Gastroesophageal sphincter (tissue), 4 donors: Measurements from ENCODE around the gene TNS1. TPM values are rescaled to one million over a fixed set of nuclear protein-coding genes. Genes with fewer than 3 reads are reported as not detected.

Experiments
- ATAC-seq: fragments of 150-250 bp; one replicate; pipeline ENCODE4 v1.9.1; 2016; ENCODE audit warnings: mild to moderate bottlenecking, moderate library complexity
- H3K27ac ChIP-seq, 4 donors: fragments of 200-600 bp; sonication (generic) in 3 of 4; 1 replicate in 3 of 4; 2 replicates in 1 of 4; pipeline ENCODE4 v1.5.1; 2016 to 2019
- H3K27me3 ChIP-seq: fragments of 200-600 bp; sonication (generic); one replicate; pipeline ENCODE4 v1.5.1; 2019
- H3K36me3 ChIP-seq, 2 donors: fragments of 200-600 bp; sonication (generic); one replicate each; pipeline ENCODE4 v1.5.1; 2019; ENCODE audit warnings: control low read depth in 1 of 2
- H3K4me1 ChIP-seq, 3 donors: fragments of 200-600 bp; sonication (generic); 1 replicate in 2 of 3; 2 replicates in 1 of 3; pipeline ENCODE4 v1.5.1; 2016 to 2019; ENCODE audit warnings: control low read depth in 2 of 3
- H3K4me3 ChIP-seq, 2 donors: fragments of 200-600 bp; sonication (generic); one replicate each; pipeline ENCODE4 v1.5.1; 2019; ENCODE audit warnings: mild to moderate bottlenecking in 1 of 2, moderate library complexity in 1 of 2
- H3K9me3 ChIP-seq, 3 donors: fragments of 200-600 bp; sonication (generic); one replicate each; pipeline ENCODE4 v1.5.1; 2017 to 2019; ENCODE audit warnings: control low read depth in 2 of 3
- EP300 ChIP-seq: sonication (generic); formaldehyde crosslinking; IDR thresholded peaks from one replicate; pipeline ENCODE4 v1.6.1; 2017; ENCODE audit warnings: antibody characterized with exemption, mild to moderate bottlenecking
- POLR2A ChIP-seq, 2 donors: fragments of 450-650 bp; IDR thresholded peaks; one replicate each; pipeline ENCODE4 v1.6.1; 2017; ENCODE audit warnings: antibody characterized with exemption in 2 of 2, mild to moderate bottlenecking in 2 of 2, moderate library complexity in 1 of 2
- POLR2AphosphoS5 ChIP-seq: sonication (generic); formaldehyde crosslinking; IDR thresholded peaks from one replicate; pipeline ENCODE4 v1.6.1; 2017; ENCODE audit warnings: antibody characterized with exemption
- WGBS, 2 donors: methylation state at CpG; one replicate each; pipeline ENCODE4 v1.1.5; 2018; ENCODE audit warnings: low coverage in 1 of 2; 5-methylcytosine and 5-hydroxymethylcytosine counted together
- total RNA-seq, 4 donors: library from RNA; depleted of rRNA; stranded (reverse); fragments of >200 nt; gene quantifications; one replicate each; pipeline ENCODE4 v1.1.0, GENCODE V29; 2016
- TF ChIP-seq, protein P1 (sequence below), 4 experiments: fragments of 200-600 bp in 2 of 4; fragments of 450-650 bp in 2 of 4; sonication (generic) in 1 of 4; IDR thresholded peaks; one replicate each; pipeline ENCODE4 v1.5.1; 2017 to 2019; ENCODE audit warnings: antibody characterized with exemption in 4 of 4, mild to moderate bottlenecking in 2 of 4, moderate library complexity in 2 of 4

TNS1 gene
- total RNA-seq, 4 donors from 2014 or later, result 825 to 2,193 (median 1,462) TPM

DNA sequence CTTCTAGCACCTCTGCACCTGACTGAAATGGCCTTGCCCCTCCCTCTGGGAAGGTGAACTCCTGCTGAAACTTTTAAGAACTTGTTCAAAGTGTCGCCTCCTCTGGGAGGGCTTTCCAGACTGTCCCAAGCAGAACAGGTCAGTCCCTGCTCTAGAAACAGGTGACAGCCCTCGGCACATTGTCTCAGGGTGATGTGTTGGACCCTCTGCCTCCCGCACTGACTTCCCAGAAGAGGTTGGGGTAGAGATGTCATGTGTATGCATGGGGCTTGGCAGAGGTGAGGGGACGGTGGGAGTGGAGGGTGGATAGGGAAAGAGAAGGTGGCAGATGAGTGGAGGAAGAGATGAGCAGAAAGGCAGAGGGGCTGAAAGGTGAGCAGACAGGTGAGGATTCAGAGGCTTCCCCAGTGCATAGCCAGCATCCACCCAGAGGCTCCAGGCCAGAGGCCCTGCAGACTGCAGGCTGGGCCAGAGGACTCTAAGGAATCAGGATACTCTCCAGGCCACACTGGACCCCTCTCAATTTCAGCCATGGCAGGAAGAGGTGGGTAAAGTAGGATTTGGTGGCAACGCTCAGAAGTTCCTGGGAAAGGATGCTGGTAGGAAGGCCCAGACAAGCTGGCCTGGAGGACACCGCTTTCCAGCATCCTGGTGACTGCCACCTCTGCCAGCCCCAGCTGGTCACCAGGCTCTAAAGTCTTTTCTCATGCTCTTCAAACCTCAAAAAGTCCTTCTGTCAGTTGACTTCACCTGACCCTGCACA, 24.8 kb upstream of the TNS1 start:
- no peaks in the 10 kb centered on the region for H3K4me1 ChIP-seq
- no peaks in the 10 kb centered on the region for H3K9me3 ChIP-seq
- ATAC-seq, result no peak
- WGBS, 2 donors, result 100% methylated on average over 1 of the region's 6 CpGs
- H3K27ac ChIP-seq, result no peak overlapping the region
- H3K27me3 ChIP-seq, result no peaks in the 10 kb centered on the region
- H3K36me3 ChIP-seq, result no peaks in the 10 kb centered on the region
- TF ChIP-seq, protein P1, sequence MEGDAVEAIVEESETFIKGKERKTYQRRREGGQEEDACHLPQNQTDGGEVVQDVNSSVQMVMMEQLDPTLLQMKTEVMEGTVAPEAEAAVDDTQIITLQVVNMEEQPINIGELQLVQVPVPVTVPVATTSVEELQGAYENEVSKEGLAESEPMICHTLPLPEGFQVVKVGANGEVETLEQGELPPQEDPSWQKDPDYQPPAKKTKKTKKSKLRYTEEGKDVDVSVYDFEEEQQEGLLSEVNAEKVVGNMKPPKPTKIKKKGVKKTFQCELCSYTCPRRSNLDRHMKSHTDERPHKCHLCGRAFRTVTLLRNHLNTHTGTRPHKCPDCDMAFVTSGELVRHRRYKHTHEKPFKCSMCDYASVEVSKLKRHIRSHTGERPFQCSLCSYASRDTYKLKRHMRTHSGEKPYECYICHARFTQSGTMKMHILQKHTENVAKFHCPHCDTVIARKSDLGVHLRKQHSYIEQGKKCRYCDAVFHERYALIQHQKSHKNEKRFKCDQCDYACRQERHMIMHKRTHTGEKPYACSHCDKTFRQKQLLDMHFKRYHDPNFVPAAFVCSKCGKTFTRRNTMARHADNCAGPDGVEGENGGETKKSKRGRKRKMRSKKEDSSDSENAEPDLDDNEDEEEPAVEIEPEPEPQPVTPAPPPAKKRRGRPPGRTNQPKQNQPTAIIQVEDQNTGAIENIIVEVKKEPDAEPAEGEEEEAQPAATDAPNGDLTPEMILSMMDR (IDR thresholded peaks at IDR 0.05), result no peak
- TF ChIP-seq POLR2AphosphoS5 (no peak), EP300 (no peak), POLR2A (IDR thresholded peaks at IDR 0.05) (no peak)
- H3K4me3 ChIP-seq, result no peak overlapping the region

DNA sequence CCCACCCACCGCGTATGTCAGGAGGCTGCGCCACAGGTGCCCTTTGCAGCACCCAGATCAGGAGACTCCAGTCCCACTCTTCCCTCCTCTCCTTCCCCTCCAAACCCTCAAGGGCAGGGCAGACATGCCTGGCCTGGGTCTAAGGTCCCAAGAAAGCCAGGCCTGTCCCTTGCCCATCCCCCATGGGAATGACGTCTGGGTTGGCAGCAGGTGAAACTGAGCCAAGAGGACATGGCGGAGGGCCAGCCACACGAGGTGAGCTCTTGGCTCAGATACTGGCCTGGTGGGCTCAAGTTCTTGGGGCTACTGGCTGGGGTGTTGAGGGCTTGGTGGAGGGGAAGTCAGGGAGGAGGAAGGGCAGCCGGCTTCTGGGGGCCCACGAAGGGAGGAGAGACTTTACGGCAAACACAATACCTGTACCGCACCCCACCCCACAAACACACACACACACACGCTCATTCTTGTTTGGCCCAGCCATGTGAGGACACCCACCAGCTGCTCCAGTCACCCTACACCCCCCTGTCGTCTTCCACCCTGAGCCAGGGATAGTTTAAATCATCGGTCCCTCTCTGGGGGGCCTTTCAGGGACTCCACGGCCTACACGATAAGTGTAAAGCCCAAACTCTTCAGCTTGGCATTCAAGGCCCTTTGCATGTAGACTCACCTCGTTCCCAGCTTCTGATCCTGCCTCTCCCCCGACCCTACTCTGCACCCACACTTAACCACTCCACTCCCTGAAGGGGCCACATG, 24.1 kb upstream of the TNS1 start:
- no peaks in the 10 kb centered on the region for H3K9me3 ChIP-seq
- no peaks in the 10 kb centered on the region for H3K36me3 ChIP-seq
- peaks cover 0 to 4% (median 0%) of the 10 kb centered on the region in 3 donors for H3K4me1 ChIP-seq
- H3K27ac ChIP-seq, result no peak overlapping the region
- ATAC-seq, result no peak
- 79 to 90% methylated on average over 6 to 8 of the region's 17 CpGs for WGBS, 2 donors
- H3K27me3 ChIP-seq, result no peaks in the 10 kb centered on the region
- H3K4me3 ChIP-seq, result no peak overlapping the region
- no peak for TF ChIP-seq EP300
- TF ChIP-seq, protein P1 (IDR thresholded peaks at IDR 0.05), result no peak
- TF ChIP-seq POLR2A (IDR thresholded peaks at IDR 0.05), result no peak
- TF ChIP-seq POLR2AphosphoS5, result no peak

DNA sequence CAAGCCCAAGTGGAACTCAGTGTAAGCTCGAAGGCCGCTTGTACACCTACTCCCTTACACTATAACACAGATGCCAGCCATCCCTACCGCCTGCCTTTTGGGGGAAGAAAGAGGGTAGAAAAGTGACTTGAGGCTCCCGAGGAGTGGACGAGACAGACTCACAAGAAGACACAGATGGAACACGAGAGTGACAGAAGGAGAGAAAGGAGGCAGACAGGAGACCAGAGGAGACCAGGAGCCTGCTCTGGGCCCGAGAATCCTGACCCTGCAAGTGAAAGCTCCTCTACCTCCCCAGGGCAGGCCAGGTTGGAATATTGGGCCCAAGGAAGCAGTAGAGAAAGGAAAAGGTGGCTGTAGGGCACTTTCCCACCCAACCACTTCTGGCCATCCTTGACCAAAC, 23.4 kb upstream of the TNS1 start:
- Histone ChIP-seq H3K27me3 (no peaks in the 10 kb centered on the region), H3K4me1 (peaks cover 0 to 10% (median 0%) of the 10 kb centered on the region in 3 donors), H3K27ac (no peak overlapping the region), H3K36me3 (no peaks in the 10 kb centered on the region), H3K9me3 (no peaks in the 10 kb centered on the region), H3K4me3 (no peak overlapping the region)
- WGBS, 2 donors, result 70% methylated on average over 5 of the region's 7 CpGs; no CpG with 5 or more reads in 1 of the 2 donors
- ATAC-seq, result no peak
- TF ChIP-seq EP300 (no peak), POLR2A (IDR thresholded peaks at IDR 0.05) (no peak), POLR2AphosphoS5 (no peak)
- TF ChIP-seq, protein P1 (IDR thresholded peaks at IDR 0.05), result no peak

DNA sequence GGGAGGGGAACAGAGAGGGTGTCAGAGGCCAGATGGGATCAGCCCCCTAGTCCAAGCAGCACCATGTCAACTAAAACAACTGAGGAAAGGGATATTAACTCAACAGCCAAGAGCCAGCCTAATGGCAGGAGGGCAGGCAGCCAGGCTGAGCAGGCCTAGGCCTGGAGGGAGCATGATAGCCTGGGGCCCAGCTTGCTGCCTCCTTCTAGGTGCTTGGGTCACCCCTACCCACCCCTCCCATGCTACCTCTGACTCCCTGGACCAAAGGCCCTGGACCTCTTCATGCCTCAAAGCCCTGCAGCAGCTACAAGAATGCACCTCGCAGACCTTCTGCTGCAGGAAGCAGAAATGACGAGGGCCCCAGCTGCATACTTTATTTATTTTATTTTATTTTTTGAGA, 22.1 kb upstream of the TNS1 start:
- H3K27me3 ChIP-seq, result no peaks in the 10 kb centered on the region
- no peak overlapping the region for H3K27ac ChIP-seq
- WGBS, 2 donors, result 93 to 100% methylated on average over 2 of the region's 2 CpGs
- TF ChIP-seq, protein P1 (IDR thresholded peaks at IDR 0.05), result no peak
- TF ChIP-seq POLR2A (IDR thresholded peaks at IDR 0.05) (no peak), POLR2AphosphoS5 (no peak), EP300 (no peak)
- no peaks in the 10 kb centered on the region for H3K36me3 ChIP-seq
- peaks cover 0 to 13% (median 0%) of the 10 kb centered on the region in 3 donors for H3K4me1 ChIP-seq
- H3K9me3 ChIP-seq, result no peaks in the 10 kb centered on the region
- no peak for ATAC-seq
- no peak overlapping the region for H3K4me3 ChIP-seq
